ENCODE results near the gene PAEP. TPM values are rescaled to one million over a fixed set of nuclear protein-coding genes. Genes with fewer than 3 reads are reported as not detected.

The PAEP gene
- total RNA-seq, 2 donors from 2014 or later, result not detected

GRCh38 chr9:135551031-135551430, 10.5 kb upstream of the PAEP start:
- H3K27ac ChIP-seq, result no peak overlapping the region
- no peak for DNase-seq (ENCODE audit: low spot score)
- H3K27me3 ChIP-seq, result no peaks in the 10 kb centered on the region
- H3K4me1 ChIP-seq, result no peaks in the 10 kb centered on the region
- no peaks in the 10 kb centered on the region for H3K9me3 ChIP-seq
- H3K36me3 ChIP-seq, result no peaks in the 10 kb centered on the region
- H3K4me3 ChIP-seq, result no peak overlapping the region
- TF ChIP-seq, protein P1, sequence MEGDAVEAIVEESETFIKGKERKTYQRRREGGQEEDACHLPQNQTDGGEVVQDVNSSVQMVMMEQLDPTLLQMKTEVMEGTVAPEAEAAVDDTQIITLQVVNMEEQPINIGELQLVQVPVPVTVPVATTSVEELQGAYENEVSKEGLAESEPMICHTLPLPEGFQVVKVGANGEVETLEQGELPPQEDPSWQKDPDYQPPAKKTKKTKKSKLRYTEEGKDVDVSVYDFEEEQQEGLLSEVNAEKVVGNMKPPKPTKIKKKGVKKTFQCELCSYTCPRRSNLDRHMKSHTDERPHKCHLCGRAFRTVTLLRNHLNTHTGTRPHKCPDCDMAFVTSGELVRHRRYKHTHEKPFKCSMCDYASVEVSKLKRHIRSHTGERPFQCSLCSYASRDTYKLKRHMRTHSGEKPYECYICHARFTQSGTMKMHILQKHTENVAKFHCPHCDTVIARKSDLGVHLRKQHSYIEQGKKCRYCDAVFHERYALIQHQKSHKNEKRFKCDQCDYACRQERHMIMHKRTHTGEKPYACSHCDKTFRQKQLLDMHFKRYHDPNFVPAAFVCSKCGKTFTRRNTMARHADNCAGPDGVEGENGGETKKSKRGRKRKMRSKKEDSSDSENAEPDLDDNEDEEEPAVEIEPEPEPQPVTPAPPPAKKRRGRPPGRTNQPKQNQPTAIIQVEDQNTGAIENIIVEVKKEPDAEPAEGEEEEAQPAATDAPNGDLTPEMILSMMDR (IDR thresholded peaks at IDR 0.05), result no peak

DNA sequence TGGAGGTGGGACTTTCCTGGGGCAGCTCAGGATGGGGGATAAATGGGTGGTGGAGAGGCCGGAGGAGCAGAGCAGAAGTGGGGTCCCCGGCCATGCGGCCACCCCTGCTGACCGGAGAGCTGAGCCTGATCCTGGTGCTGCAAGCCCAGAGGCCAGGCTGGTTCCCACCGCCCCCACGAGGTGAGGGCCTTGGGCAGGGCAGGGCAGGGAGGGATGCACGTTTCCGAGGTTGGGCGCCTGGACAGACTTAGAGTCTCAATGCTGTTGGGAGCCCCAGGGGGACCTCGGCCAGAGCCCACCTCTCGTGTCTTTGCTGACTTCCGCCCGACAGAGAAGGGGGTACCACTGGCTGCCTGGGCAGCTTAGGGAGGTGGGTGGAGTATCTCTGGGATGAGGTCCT, 10.1 kb upstream of the PAEP start:
- H3K9me3 ChIP-seq, result no peaks in the 10 kb centered on the region

DNA sequence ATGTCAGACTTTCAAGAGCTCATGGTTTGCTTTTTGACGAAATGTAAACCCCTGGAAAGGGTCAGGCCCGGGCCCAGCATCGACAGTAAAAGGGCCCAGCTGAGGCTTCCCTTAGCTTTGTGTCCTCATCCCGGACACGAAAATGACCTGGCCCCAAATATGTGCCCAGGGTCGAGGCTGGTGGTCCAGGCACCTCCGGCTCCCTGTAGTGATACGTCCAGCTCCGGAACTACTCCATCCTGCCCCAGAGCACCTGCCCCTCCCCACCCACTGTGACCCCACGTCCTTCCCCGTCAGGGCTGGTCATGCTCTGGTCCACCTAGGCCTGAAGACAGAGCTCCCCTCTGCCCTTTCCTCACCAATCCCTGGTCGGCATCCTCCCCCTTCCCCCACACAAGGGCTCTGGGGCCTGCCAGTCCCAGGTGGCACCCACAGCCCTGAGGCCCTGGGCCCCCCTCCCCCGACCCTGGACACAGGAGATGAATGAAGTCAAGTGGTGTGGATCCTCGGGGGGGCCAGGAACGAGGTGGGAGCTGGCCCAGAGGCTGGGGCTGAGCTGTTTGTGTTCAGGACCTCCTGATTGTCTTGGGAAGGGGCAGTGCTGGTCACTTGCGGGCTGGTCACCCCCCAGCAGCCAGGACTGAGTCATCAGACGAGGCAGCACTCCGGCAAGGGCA, 9.4 kb upstream of the PAEP start:
- TF ChIP-seq, protein P1 (IDR thresholded peaks at IDR 0.05), result no peak
- H3K4me3 ChIP-seq, result no peak overlapping the region
- no peak for DNase-seq (ENCODE audit: low spot score)
- H3K27me3 ChIP-seq, result no peaks in the 10 kb centered on the region
- no peaks in the 10 kb centered on the region for H3K4me1 ChIP-seq
- no peaks in the 10 kb centered on the region for H3K36me3 ChIP-seq
- no peaks in the 10 kb centered on the region for H3K9me3 ChIP-seq
- H3K27ac ChIP-seq, result no peak overlapping the region

More for the DNA sequence above, 10.1 kb upstream of the PAEP start:
- Histone ChIP-seq H3K36me3 (no peaks in the 10 kb centered on the region), H3K27me3 (no peaks in the 10 kb centered on the region), H3K27ac (no peak overlapping the region), H3K4me1 (no peaks in the 10 kb centered on the region), H3K4me3 (no peak overlapping the region)
- DNase-seq (ENCODE audit: low spot score), result no peak
- TF ChIP-seq, protein P1 (IDR thresholded peaks at IDR 0.05), result no peak

DNA sequence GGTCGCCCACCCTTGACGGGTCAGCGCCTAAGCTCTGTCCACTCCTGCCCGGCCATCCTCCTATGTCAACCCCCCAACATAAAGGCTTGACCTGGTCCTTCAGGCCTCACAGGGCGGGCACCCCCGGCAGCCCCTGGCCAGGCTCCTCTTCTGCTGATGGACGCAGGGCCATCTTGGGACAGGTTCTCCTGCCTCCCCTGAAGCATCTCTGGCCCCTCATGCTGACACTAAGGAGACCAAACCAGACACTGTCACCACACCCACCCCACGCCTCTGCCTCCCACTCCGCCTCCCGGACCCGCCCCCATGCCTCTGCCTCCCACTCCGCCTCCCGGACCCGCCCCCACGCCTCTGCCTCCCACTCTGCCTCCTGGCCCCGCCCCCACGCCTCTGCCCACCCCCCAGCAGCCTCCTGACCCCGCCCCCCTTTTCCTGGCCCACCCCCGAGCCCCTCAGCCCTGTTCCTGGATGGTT, 8.8 kb upstream of the PAEP start:
- H3K9me3 ChIP-seq, result no peaks in the 10 kb centered on the region
- no peak overlapping the region for H3K4me3 ChIP-seq
- H3K36me3 ChIP-seq, result no peaks in the 10 kb centered on the region
- no peaks in the 10 kb centered on the region for H3K4me1 ChIP-seq
- DNase-seq (ENCODE audit: low spot score), result no peak
- H3K27me3 ChIP-seq, result no peaks in the 10 kb centered on the region
- no peak overlapping the region for H3K27ac ChIP-seq
- TF ChIP-seq, protein P1 (IDR thresholded peaks at IDR 0.05), result no peak

- Histone ChIP-seq H3K27ac (no peak overlapping the region), H3K4me3 (no peak overlapping the region), H3K27me3 (no peaks in the 10 kb centered on the region), H3K9me3 (no peaks in the 10 kb centered on the region), H3K4me1 (no peaks in the 10 kb centered on the region), H3K36me3 (no peaks in the 10 kb centered on the region)
- no peak for DNase-seq (ENCODE audit: low spot score)
- TF ChIP-seq, protein P1 (IDR thresholded peaks at IDR 0.05), result no peak
Observed at GRCh38 chr9:135554718-135555117, 6.8 kb upstream of the PAEP start.

DNA sequence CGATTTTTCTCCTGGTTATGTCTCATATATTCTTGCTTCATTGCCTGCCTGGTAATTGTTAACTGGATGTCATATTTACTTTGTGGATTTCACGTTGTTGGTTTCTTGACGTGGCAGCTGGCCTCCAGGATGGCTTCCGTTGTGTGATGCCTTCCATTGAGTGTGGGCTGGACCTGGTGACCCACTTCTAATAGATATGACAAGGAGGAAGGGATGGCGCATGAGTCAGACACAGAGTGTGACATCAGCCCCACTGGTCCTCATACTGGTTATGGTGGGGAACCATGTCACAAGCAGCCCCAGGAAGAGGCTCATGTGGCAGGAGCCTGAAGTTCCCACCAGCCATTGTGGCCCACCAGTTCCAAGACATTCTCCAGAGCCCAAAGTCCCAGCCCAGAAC, 6.4 kb upstream of the PAEP start:
- Histone ChIP-seq H3K4me3 (no peak overlapping the region), H3K36me3 (no peaks in the 10 kb centered on the region), H3K4me1 (no peaks in the 10 kb centered on the region), H3K27ac (no peak overlapping the region), H3K9me3 (no peaks in the 10 kb centered on the region), H3K27me3 (no peaks in the 10 kb centered on the region)
- TF ChIP-seq, protein P1 (IDR thresholded peaks at IDR 0.05), result no peak
- no peak for DNase-seq (ENCODE audit: low spot score)
